Upper lobe of right lung (tissue), 1 donor: ENCODE measurements around the gene SLC35F1. TPM values are rescaled to one million over a fixed set of nuclear protein-coding genes. Genes with fewer than 3 reads are reported as not detected.

ENCODE experiments used
- ATAC-seq: fragments of 200-7000 bp; cut with Tn5 transposase; one replicate; pipeline ENCODE4 v1.9.1; 2020; ENCODE audit warnings: mild to moderate bottlenecking, moderate library complexity
- DNase-seq: peaks from one replicate; pipeline ENCODE4 v3.0.0-alpha.2; 2020
- H3K27ac ChIP-seq: fragments of 200-600 bp; one replicate; pipeline ENCODE4 v1.8.0; 2022
- H3K27me3 ChIP-seq: fragments of 200-600 bp; one replicate; pipeline ENCODE4 v1.8.0; 2022; ENCODE audit warnings: mild to moderate bottlenecking
- H3K36me3 ChIP-seq: fragments of 200-600 bp; one replicate; pipeline ENCODE4 v1.8.0; 2022
- H3K4me1 ChIP-seq: fragments of 200-600 bp; one replicate; pipeline ENCODE4 v1.8.0; 2022
- H3K4me3 ChIP-seq: fragments of 200-600 bp; one replicate; pipeline ENCODE4 v1.8.0; 2022; ENCODE audit warnings: mild to moderate bottlenecking
- H3K9me3 ChIP-seq: fragments of 200-600 bp; one replicate; pipeline ENCODE4 v1.8.0; 2022
- intact Hi-C: fragments of 100-400 bp; cut with DNase I; formaldehyde crosslinking; loops from one replicate; pipeline ENCODE4 v1.11.0; 2022
- total RNA-seq: library from RNA; stranded (reverse); fragmentation: NEBNext Ultra II Directional; extraction: Animal tissue kit (Norgen Biotek cat#: 25700); gene quantifications from one replicate; pipeline ENCODE4 v1.2.1, GENCODE V29; 2021
- TF ChIP-seq, protein P1 (sequence below): fragments of 200-600 bp; IDR thresholded peaks from one replicate; pipeline ENCODE4 v1.8.0; 2022; ENCODE audit warnings: antibody characterized with exemption
- donor health status: DM: no; HTN: yes; CAD: no; lungs with severe emphysema.

Gene SLC35F1
- total RNA-seq, 1 donor from 2014 or later: 0.29 TPM

DNA sequence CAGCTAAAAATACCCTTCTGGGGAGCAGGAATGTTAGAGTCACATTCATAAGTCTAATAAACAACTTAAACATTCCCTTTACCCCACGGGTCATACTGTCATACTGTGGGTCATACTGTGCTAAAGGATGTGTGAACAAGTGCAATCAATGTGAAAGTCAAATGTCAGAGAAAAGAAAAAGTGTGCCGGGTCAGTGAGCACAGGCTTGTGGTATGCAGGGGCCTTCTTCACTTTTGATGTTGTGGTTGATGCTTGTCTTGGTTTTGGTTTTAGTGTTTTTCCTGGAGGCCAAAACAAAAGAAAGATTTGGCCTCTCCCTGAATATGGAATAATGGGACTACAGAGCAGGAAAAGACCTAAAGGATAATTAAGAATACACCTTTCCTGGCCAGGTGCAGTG, 373.1 kb downstream of the SLC35F1 start:
- TF ChIP-seq, protein P1, sequence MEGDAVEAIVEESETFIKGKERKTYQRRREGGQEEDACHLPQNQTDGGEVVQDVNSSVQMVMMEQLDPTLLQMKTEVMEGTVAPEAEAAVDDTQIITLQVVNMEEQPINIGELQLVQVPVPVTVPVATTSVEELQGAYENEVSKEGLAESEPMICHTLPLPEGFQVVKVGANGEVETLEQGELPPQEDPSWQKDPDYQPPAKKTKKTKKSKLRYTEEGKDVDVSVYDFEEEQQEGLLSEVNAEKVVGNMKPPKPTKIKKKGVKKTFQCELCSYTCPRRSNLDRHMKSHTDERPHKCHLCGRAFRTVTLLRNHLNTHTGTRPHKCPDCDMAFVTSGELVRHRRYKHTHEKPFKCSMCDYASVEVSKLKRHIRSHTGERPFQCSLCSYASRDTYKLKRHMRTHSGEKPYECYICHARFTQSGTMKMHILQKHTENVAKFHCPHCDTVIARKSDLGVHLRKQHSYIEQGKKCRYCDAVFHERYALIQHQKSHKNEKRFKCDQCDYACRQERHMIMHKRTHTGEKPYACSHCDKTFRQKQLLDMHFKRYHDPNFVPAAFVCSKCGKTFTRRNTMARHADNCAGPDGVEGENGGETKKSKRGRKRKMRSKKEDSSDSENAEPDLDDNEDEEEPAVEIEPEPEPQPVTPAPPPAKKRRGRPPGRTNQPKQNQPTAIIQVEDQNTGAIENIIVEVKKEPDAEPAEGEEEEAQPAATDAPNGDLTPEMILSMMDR: no peak
- DNase-seq (no peak), ATAC-seq (no peak)
- H3K36me3 ChIP-seq: no peaks in the 10 kb centered on the region
- no peak overlapping the region for H3K27ac ChIP-seq
- no peaks in the 10 kb centered on the region for H3K4me1 ChIP-seq
- no peaks in the 10 kb centered on the region for H3K27me3 ChIP-seq
- intact Hi-C loops: no loop called here
- no peak overlapping the region for H3K4me3 ChIP-seq
- no peaks in the 10 kb centered on the region for H3K9me3 ChIP-seq

DNA sequence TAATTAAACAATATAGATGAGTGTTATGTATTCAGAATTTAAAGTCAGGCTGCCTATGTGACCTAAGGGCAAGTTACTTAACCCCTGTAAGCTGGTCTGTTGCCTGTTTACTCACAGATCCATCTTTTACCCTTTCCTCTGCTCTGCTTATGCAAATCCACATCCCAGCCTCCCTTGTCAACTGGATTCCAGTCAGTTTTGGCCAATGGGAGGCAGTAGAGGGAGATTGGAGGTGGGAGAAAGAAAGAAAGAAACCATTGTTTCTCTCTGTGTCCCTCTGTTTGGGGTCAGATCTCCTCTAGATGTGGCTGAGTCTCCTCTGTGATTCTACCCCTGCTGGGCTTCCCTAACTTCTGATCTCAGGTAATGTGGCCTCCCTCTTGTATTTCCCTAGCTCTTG, 374.2 kb downstream of the SLC35F1 start:
- ATAC-seq (no peak), DNase-seq (no peak)
- Histone ChIP-seq H3K36me3 (no peaks in the 10 kb centered on the region), H3K4me1 (no peaks in the 10 kb centered on the region), H3K4me3 (no peak overlapping the region), H3K9me3 (no peaks in the 10 kb centered on the region), H3K27ac (no peak overlapping the region), H3K27me3 (no peaks in the 10 kb centered on the region)
- intact Hi-C loops: no loop called here
- TF ChIP-seq, protein P1: no peak

DNA sequence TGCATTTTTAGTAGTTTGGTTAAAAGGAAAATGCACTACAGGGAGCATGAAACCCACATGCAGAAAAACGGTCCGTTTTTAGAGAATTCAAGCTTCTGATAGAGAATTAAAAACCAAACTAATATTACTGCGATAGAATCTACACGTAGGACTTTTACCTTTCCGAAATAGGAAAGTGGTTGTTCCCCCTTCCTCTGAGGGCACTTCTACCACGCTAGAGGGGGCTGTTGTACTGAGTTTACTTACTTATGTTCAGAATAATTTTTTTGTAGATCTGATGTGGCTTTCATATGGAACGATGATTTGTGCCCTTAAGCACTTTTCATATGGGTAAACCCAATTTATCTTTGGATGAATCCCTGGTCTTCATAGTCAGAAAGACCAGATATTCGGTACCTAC, 376.7 kb downstream of the SLC35F1 start:
- ATAC-seq (peak; percentile 74), DNase-seq (no peak)
- TF ChIP-seq, protein P1: peak; percentile 81
- Histone ChIP-seq H3K4me3 (no peak overlapping the region), H3K4me1 (no peaks in the 10 kb centered on the region), H3K9me3 (no peaks in the 10 kb centered on the region), H3K36me3 (no peaks in the 10 kb centered on the region), H3K27ac (no peak overlapping the region), H3K27me3 (no peaks in the 10 kb centered on the region)
- intact Hi-C loops: no loop called here

DNA sequence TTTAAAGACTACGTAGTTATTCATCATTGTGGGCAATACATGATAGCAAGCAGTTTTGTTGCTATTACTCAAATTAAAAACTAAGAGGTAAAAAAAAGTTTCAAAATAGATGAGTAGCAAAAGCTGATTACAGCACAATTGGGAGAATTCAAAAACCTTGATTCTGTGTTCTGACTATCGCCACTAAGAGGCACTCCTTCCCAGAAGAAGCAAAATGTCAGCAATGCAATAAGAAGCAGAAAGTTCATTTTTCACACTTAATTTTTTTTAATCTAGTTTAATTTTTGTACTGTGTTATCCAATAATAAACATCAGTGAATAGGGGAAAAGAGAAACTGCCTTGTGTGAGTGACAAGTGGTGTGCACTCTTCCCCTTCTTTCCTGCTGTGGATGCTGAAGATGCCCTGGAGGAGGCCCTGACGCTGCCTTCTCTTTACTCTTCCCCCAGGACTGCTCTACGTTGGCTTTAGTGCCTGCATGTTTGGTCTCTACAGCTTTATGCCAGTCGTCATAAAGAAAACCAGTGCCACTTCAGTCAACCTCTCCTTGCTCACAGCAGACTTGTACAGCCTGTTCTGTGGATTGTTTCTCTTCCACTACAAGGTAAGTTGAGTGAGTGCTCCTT, 377.8 kb downstream of the SLC35F1 start:
- no peaks in the 10 kb centered on the region for H3K27me3 ChIP-seq
- H3K9me3 ChIP-seq: no peaks in the 10 kb centered on the region
- H3K4me1 ChIP-seq: no peaks in the 10 kb centered on the region
- TF ChIP-seq, protein P1: peak; percentile 53
- no peak overlapping the region for H3K27ac ChIP-seq
- ATAC-seq: no peak
- intact Hi-C loops: no loop called here
- no peak overlapping the region for H3K4me3 ChIP-seq
- DNase-seq: no peak
- H3K36me3 ChIP-seq: no peaks in the 10 kb centered on the region

DNA sequence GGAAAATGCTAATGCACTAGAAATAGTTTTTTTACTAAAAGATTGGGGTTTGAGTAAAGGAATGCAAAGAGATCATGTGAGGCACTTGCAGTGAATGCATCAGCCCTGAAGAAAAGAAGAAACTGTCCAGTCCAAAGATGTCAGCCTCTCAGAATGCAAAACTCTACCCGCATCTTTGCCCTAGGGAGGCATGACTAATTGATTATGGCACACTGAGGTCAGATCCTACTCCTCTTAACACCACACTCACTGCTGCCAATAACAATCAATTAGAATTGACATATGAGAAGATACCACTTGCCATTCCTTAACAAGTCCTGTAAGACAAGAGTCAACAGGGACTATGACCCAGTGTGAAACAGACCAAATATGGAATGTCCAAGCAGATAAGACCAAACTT, 378.7 kb downstream of the SLC35F1 start:
- DNase-seq (no peak), ATAC-seq (no peak)
- Histone ChIP-seq H3K36me3 (no peaks in the 10 kb centered on the region), H3K27me3 (no peaks in the 10 kb centered on the region), H3K4me3 (no peak overlapping the region), H3K27ac (no peak overlapping the region), H3K9me3 (no peaks in the 10 kb centered on the region), H3K4me1 (no peaks in the 10 kb centered on the region)
- intact Hi-C loops: no loop called here
- TF ChIP-seq, protein P1: no peak
